ENCODE results near the gene NAV2.

Gene NAV2

DNA sequence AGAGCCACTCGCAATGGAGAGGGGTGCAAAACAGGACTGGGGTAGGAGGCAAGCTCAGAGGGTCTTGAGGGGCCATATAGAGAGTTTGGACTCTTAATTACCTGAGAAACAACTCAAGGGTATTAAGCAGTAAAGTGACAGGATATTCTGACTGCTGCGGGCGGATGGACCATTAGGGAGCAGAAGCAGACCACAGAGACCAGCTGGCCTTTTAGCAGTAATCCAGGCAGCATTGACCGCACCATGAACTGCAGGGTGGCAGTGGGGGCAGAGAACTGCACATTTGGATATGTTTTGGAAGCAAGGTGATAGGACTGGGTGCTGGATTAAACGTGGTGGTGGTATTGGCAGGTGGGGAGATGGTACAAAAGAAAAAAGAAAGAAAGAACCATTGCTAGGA, 322.3 kb downstream of the NAV2 start:
- Histone ChIP-seq H2AFZ (ENCODE audit: low read depth, low read length) (no peak overlapping the region), H3K79me2 (ENCODE audit: insufficient read depth, low read length) (no peaks in the 10 kb centered on the region), H3K27ac (ENCODE audit: low read length) (no peak overlapping the region), H3K9ac (ENCODE audit: low read depth, low read length) (no peak overlapping the region), H3K4me2 (ENCODE audit: insufficient read depth, low read length) (no peak overlapping the region), H3K4me3 (ENCODE audit: low read depth in 1 of 2, low read length in 2 of 2) (no peak overlapping the region), H3K36me3 (ENCODE audit: insufficient read depth, low read length) (no peaks in the 10 kb centered on the region), H4K20me1 (ENCODE audit: insufficient read depth, low read length) (no peaks in the 10 kb centered on the region), H3K9me3 (ENCODE audit: insufficient read depth, low read length, severe bottlenecking) (no peaks in the 10 kb centered on the region), H3K27me3 (ENCODE audit: insufficient read depth, low read length, poor library complexity) (peaks cover 12% of the 10 kb centered on the region), H3K4me1 (ENCODE audit: insufficient read depth, low read length) (no peaks in the 10 kb centered on the region)
- DNase-seq = no peak
- ATAC-seq (ENCODE audit: insufficient read depth, low read depth) = no peak
- no peak for TF ChIP-seq EZH2 (IDR thresholded peaks at IDR 0.05; ENCODE audit: borderline replicate concordance, low read depth, low read length, severe bottlenecking)
- TF ChIP-seq, protein P1, sequence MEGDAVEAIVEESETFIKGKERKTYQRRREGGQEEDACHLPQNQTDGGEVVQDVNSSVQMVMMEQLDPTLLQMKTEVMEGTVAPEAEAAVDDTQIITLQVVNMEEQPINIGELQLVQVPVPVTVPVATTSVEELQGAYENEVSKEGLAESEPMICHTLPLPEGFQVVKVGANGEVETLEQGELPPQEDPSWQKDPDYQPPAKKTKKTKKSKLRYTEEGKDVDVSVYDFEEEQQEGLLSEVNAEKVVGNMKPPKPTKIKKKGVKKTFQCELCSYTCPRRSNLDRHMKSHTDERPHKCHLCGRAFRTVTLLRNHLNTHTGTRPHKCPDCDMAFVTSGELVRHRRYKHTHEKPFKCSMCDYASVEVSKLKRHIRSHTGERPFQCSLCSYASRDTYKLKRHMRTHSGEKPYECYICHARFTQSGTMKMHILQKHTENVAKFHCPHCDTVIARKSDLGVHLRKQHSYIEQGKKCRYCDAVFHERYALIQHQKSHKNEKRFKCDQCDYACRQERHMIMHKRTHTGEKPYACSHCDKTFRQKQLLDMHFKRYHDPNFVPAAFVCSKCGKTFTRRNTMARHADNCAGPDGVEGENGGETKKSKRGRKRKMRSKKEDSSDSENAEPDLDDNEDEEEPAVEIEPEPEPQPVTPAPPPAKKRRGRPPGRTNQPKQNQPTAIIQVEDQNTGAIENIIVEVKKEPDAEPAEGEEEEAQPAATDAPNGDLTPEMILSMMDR (IDR thresholded peaks at IDR 0.05; ENCODE audit: borderline replicate concordance, extremely low read depth, low read length, poor library complexity, severe bottlenecking) = no peak

DNA sequence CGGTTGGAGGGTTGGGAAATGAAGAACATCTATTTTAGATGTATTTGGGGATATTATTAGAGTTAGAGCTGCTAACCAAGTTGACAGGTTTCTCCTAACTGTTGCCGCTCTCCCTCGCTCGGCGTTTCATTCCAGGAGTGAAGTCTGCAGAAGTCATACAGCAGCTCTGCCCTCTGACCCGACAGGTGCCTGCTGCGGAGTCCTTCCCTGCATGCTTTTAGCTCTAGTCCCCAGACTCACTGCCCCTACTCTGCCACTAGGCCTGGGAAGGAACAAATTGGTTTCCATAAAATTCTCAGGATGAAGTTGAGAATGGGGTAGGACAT, 322.7 kb downstream of the NAV2 start:
- TF ChIP-seq EZH2 (IDR thresholded peaks at IDR 0.05; ENCODE audit: borderline replicate concordance, low read depth, low read length, severe bottlenecking) = no peak
- TF ChIP-seq, protein P1 (IDR thresholded peaks at IDR 0.05; ENCODE audit: borderline replicate concordance, extremely low read depth, low read length, poor library complexity, severe bottlenecking) = no peak
- H3K27ac ChIP-seq (ENCODE audit: low read length) = no peak overlapping the region
- H2AFZ ChIP-seq (ENCODE audit: low read depth, low read length) = no peak overlapping the region
- ATAC-seq (ENCODE audit: insufficient read depth, low read depth) = no peak
- no peaks in the 10 kb centered on the region for H3K79me2 ChIP-seq (ENCODE audit: insufficient read depth, low read length)
- no peaks in the 10 kb centered on the region for H4K20me1 ChIP-seq (ENCODE audit: insufficient read depth, low read length)
- H3K9me3 ChIP-seq (ENCODE audit: insufficient read depth, low read length, severe bottlenecking) = no peaks in the 10 kb centered on the region
- H3K27me3 ChIP-seq (ENCODE audit: insufficient read depth, low read length, poor library complexity) = peaks cover 12% of the 10 kb centered on the region
- no peaks in the 10 kb centered on the region for H3K36me3 ChIP-seq (ENCODE audit: insufficient read depth, low read length)
- no peak for DNase-seq
- H3K4me2 ChIP-seq (ENCODE audit: insufficient read depth, low read length) = no peak overlapping the region
- H3K9ac ChIP-seq (ENCODE audit: low read depth, low read length) = no peak overlapping the region
- no peak overlapping the region for H3K4me3 ChIP-seq (ENCODE audit: low read depth in 1 of 2, low read length in 2 of 2)
- no peaks in the 10 kb centered on the region for H3K4me1 ChIP-seq (ENCODE audit: insufficient read depth, low read length)

DNA sequence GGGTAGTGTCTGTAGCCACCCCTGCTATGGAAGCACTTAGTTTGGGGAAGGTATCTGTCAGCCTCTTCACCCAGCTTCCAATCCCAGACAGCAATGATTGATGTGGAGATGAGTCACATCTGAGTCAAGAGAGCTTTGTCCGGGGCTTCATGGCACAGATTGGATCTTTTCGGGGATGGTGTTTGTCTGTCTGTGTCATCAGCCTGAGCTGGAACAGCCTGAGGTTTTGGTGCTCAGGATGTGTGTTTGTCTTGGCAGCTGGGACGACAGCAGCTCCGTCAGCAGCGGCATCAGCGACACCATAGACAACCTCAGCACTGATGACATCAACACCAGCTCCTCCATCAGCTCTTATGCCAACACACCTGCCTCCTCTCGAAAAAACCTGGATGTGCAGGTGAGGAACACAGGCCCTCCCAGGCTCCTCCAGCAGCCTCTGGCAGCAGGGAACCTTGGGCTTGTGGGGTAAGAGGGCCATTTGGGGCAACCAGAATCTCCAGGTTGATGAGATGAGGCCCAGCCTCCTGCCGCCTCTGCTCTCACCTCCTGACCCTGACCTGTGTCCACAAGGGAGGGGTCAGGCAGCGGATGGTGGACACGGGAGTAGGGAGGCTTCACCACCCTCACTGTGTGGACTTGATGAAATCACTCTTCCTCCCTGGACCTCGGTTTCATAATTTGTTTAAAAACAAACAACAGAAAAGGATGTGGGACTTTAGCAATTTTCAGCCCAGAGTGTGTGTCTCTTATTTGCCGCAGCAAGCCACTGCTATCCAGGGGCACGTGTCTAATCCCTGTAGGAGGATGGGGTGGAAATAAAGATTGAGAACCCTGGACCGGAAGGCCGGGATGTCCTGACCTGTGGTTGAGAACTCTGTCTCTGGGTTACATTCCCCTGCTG, 323.3 kb downstream of the NAV2 start:
- Histone ChIP-seq H4K20me1 (ENCODE audit: insufficient read depth, low read length) (no peaks in the 10 kb centered on the region), H3K9ac (ENCODE audit: low read depth, low read length) (no peak overlapping the region), H3K27ac (ENCODE audit: low read length) (no peak overlapping the region), H3K9me3 (ENCODE audit: insufficient read depth, low read length, severe bottlenecking) (no peaks in the 10 kb centered on the region), H3K4me3 (ENCODE audit: low read depth in 1 of 2, low read length in 2 of 2) (no peak overlapping the region), H3K4me1 (ENCODE audit: insufficient read depth, low read length) (no peaks in the 10 kb centered on the region), H3K79me2 (ENCODE audit: insufficient read depth, low read length) (no peaks in the 10 kb centered on the region), H3K36me3 (ENCODE audit: insufficient read depth, low read length) (no peaks in the 10 kb centered on the region), H3K27me3 (ENCODE audit: insufficient read depth, low read length, poor library complexity) (peaks cover 12% of the 10 kb centered on the region), H2AFZ (ENCODE audit: low read depth, low read length) (no peak overlapping the region), H3K4me2 (ENCODE audit: insufficient read depth, low read length) (no peak overlapping the region)
- no peak for ATAC-seq (ENCODE audit: insufficient read depth, low read depth)
- TF ChIP-seq EZH2 (IDR thresholded peaks at IDR 0.05; ENCODE audit: borderline replicate concordance, low read depth, low read length, severe bottlenecking) = no peak
- TF ChIP-seq, protein P1 (IDR thresholded peaks at IDR 0.05; ENCODE audit: borderline replicate concordance, extremely low read depth, low read length, poor library complexity, severe bottlenecking) = no peak
- DNase-seq = no peak

All from DND-41 (cell line).